NT2/D1 (cell line): Measurements from ENCODE around the gene CARD14.
"Not testable (repeated sequence)": the region's sequence is repeated elsewhere in the genome, so short reads cannot be mapped to it uniquely, and the experiment has no call there.

Experiments
- DNase-seq: peaks from one replicate; pipeline ENCODE4 v3.0.0-alpha.2; 2011; ENCODE audit warnings: low read depth, low spot score
- H3K27me3 ChIP-seq: 2 replicates; pipeline ENCODE4 v1.6.0; 2011; ENCODE audit warnings: mild to moderate bottlenecking; ENCODE audit not compliant: insufficient read length, insufficient read depth
- H3K36me3 ChIP-seq: 2 replicates; pipeline ENCODE4 v1.6.1; 2011; ENCODE audit warnings: mild to moderate bottlenecking, low read length, mixed read lengths; ENCODE audit not compliant: insufficient read depth, insufficient read length
- H3K4me1 ChIP-seq: 2 replicates; pipeline ENCODE4 v1.5.1; 2011; ENCODE audit not compliant: insufficient read depth, insufficient read length
- H3K4me3 ChIP-seq: 2 replicates; pipeline ENCODE4 v1.5.1; 2011; ENCODE audit warnings: low read depth; ENCODE audit not compliant: insufficient read length
- H3K9ac ChIP-seq: 2 replicates; pipeline ENCODE4 v1.6.0; 2011; ENCODE audit warnings: low read depth; ENCODE audit not compliant: insufficient read length
- H3K9me3 ChIP-seq: 2 replicates; pipeline ENCODE4 v1.5.1; 2011; ENCODE audit warnings: mild to moderate bottlenecking, low read length; ENCODE audit not compliant: insufficient read depth
- SUZ12 ChIP-seq: IDR thresholded peaks from 2 replicates; pipeline ENCODE4 v1.6.1; 2011; ENCODE audit not compliant: insufficient read length, insufficient read depth; ENCODE audit errors: extremely low read depth
- YY1 ChIP-seq: IDR thresholded peaks from 2 replicates; pipeline ENCODE4 v1.6.1; 2011; ENCODE audit not compliant: insufficient read length, insufficient read depth
- ZNF274 ChIP-seq: IDR thresholded peaks from 2 replicates; pipeline ENCODE4 v1.6.1; 2011; ENCODE audit warnings: mild to moderate bottlenecking, low read depth, low read length

CARD14 gene

DNA sequence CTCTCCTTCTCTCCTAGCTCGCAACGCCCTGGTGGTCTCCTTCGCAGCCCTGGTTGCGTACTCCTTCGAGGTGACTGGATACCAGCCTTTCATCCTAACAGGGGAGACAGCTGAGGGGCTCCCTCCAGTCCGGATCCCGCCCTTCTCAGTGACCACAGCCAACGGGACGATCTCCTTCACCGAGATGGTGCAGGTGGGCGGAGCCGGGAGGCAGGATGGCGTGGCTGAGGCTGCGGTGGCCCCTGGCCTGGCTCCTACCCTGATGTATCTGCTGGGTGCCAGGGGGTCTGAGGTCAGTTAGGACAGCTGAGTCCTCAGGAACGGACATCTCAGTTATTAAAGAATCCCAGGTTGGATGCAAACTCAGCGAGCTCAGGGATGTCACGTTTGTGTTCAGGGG is 67.1 kb downstream of the CARD14 start:
- Histone ChIP-seq H3K9me3 (peaks cover 19% of the 10 kb centered on the region), H3K27me3 (no peaks in the 10 kb centered on the region), H3K4me1 (no peaks in the 10 kb centered on the region), H3K36me3 (peaks cover 54% of the 10 kb centered on the region), H3K9ac (no peak overlapping the region), H3K4me3 (no peak overlapping the region)
- DNase-seq, result no peak
- TF ChIP-seq SUZ12 (no peak), YY1 (no peak), ZNF274 (no peak)

GRCh38 chr17:80237386-80237785 is 67.6 kb downstream of the CARD14 start:
- DNase-seq, result no peak
- TF ChIP-seq ZNF274 (no peak), YY1 (no peak), SUZ12 (no peak)
- H3K27me3 ChIP-seq, result no peaks in the 10 kb centered on the region
- H3K9ac ChIP-seq, result no peak overlapping the region
- peaks cover 56% of the 10 kb centered on the region for H3K36me3 ChIP-seq
- no peaks in the 10 kb centered on the region for H3K4me1 ChIP-seq
- peaks cover 14% of the 10 kb centered on the region for H3K9me3 ChIP-seq
- no peak overlapping the region for H3K4me3 ChIP-seq

DNA sequence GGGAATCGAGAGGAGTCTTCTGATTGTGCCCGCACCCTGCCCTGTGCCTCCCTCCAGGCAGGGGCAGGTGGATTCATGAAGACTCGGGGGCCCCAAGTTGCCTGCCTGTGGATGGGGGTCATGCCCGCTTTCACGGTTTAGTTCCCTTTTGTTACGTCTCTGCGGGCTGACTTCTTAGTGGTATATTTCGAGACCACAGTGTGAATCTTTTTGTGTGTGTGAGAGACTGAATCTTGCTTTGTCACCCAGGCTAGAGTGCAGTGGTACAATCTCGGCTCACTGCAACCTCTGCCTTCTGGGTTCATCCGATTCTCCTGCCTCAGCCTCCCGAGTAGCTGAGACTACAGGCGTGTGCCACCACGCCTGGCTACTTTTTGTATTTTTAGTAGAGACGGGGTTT is 72.7 kb downstream of the CARD14 start:
- H3K9ac ChIP-seq, result no peak overlapping the region
- no peak overlapping the region for H3K4me3 ChIP-seq
- no peaks in the 10 kb centered on the region for H3K27me3 ChIP-seq
- no peak for DNase-seq
- peaks cover 59% of the 10 kb centered on the region for H3K36me3 ChIP-seq
- H3K4me1 ChIP-seq, result peaks cover 7% of the 10 kb centered on the region
- no peaks in the 10 kb centered on the region for H3K9me3 ChIP-seq
- TF ChIP-seq ZNF274, result no peak
- no peak for TF ChIP-seq SUZ12
- no peak for TF ChIP-seq YY1

- no peak for TF ChIP-seq YY1
- no peak for TF ChIP-seq ZNF274
- no peak for TF ChIP-seq SUZ12
- no peaks in the 10 kb centered on the region for H3K9me3 ChIP-seq
- peaks cover 65% of the 10 kb centered on the region for H3K36me3 ChIP-seq
- no peak overlapping the region for H3K9ac ChIP-seq
- H3K27me3 ChIP-seq, result no peaks in the 10 kb centered on the region
- no peak overlapping the region for H3K4me3 ChIP-seq
- DNase-seq, result no peak
- H3K4me1 ChIP-seq, result peaks cover 7% of the 10 kb centered on the region
Observed at GRCh38 chr17:80243526-80244433, 74.0 kb downstream of the CARD14 start.

- not testable (repeated sequence) for DNase-seq, H3K9me3 ChIP-seq, H3K4me1 ChIP-seq, H3K27me3 ChIP-seq, H3K9ac ChIP-seq, H3K4me3 ChIP-seq
- peaks cover 70% of the 10 kb centered on the region for H3K36me3 ChIP-seq
Observed at GRCh38 chr17:80244448-80244847, 74.6 kb downstream of the CARD14 start.

DNA sequence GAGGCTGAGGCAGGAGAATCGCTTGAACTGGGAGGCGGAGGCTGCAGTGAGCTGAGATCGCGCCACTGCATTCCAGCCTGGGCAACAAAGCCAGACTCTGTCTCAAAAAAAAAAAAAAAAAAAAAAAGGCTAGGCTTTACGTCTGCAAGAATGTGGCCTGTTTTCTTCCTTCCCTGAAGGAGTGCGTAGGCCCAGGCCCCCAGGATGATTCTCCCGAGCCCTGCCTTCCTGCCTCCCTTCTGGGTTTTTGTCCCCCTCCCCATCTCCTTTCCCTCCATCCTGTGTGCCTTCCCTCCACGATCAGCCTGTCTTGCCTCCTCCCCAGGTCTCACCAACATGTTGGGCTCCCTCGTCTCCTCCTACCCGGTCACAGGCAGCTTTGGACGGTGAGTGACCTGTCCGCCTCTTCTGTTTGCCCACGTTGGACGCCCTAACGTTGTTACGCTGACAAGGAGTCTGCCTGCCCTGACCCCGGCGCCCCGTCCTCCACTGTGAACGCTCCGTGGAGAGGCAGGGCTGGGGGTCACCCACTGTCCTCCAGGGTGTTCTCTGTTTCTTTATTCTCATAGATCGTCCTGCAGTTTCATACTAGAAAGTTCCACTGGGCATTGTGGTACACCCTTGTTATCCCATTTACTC is 75.2 kb downstream of the CARD14 start:
- Histone ChIP-seq H3K27me3 (no peaks in the 10 kb centered on the region), H3K9me3 (no peaks in the 10 kb centered on the region), H3K4me1 (peaks cover 10% of the 10 kb centered on the region), H3K36me3 (peaks cover 68% of the 10 kb centered on the region), H3K4me3 (no peak overlapping the region), H3K9ac (no peak overlapping the region)
- DNase-seq, result no peak
- TF ChIP-seq YY1, result no peak
- no peak for TF ChIP-seq ZNF274
- TF ChIP-seq SUZ12, result no peak

GRCh38 chr17:80245566-80246265 is 75.9 kb downstream of the CARD14 start:
- DNase-seq, result no peak
- Histone ChIP-seq H3K27me3 (no peaks in the 10 kb centered on the region), H3K9ac (no peak overlapping the region), H3K4me3 (no peak overlapping the region), H3K36me3 (peaks cover 72% of the 10 kb centered on the region), H3K4me1 (peaks cover 10% of the 10 kb centered on the region), H3K9me3 (no peaks in the 10 kb centered on the region)
- TF ChIP-seq ZNF274, result no peak
- TF ChIP-seq SUZ12, result no peak
- TF ChIP-seq YY1, result no peak
